Keratinocyte (primary cell): ENCODE data around the gene NAP1L1. TPM values are rescaled to one million over a fixed set of nuclear protein-coding genes. Genes with fewer than 3 reads are reported as not detected.
A peak's percentile ranks its signal among the peaks of the same experiment; 100 is the strongest.

Experiments used
- DNase-seq: peaks from one replicate; pipeline ENCODE4 v3.0.0-alpha.2; 2011; ENCODE audit warnings: low read depth, missing footprints, low spot score
- FAIRE-seq: peaks from 2 replicates; lab custom pipeline; 2011; peaks lifted over from hg19 to GRCh38; lab: Jason Lieb, UNC
- H2AFZ ChIP-seq: 2 replicates; pipeline ENCODE4 v1.6.0; 2012; ENCODE audit warnings: low read length, control low read depth, inconsistent platforms; ENCODE audit not compliant: control insufficient read depth
- H3K27ac ChIP-seq: 2 replicates; pipeline ENCODE4 v1.5.1; 2011; ENCODE audit warnings: low read length; ENCODE audit not compliant: control insufficient read depth, insufficient read depth
- H3K27me3 ChIP-seq: 3 replicates; pipeline ENCODE4 v1.6.0; 2011; ENCODE audit warnings: low read length; ENCODE audit not compliant: control insufficient read depth, insufficient read depth; ENCODE audit errors: extremely low read depth
- H3K36me3 ChIP-seq, 2 experiments: 2 replicates in 1 of 2; 3 replicates in 1 of 2; pipeline ENCODE4 v1.5.1; 2011; ENCODE audit warnings: low read length in 2 of 2, mild to moderate bottlenecking in 1 of 2; ENCODE audit not compliant: control insufficient read depth in 2 of 2, insufficient read depth in 2 of 2; ENCODE audit errors: extremely low read depth in 1 of 2
- H3K4me1 ChIP-seq: 3 replicates; pipeline ENCODE4 v1.5.1; 2011; ENCODE audit warnings: low read length; ENCODE audit not compliant: control insufficient read depth, insufficient read depth; ENCODE audit errors: extremely low read depth
- H3K4me2 ChIP-seq: 3 replicates; pipeline ENCODE4 v1.6.0; 2011; ENCODE audit warnings: low read depth, low read length; ENCODE audit not compliant: control insufficient read depth, insufficient read depth; ENCODE audit errors: extremely low read depth
- H3K4me3 ChIP-seq, 3 experiments: fragments of 200-600 bp in 1 of 3; sonication (generic) in 1 of 3; 2 replicates in 2 of 3; 3 replicates in 1 of 3; pipeline ENCODE4 v1.5.1; 2011 to 2016; ENCODE audit warnings: low read length in 3 of 3, mild to moderate bottlenecking in 3 of 3, control low read depth in 2 of 3, inconsistent platforms in 1 of 3, low read depth in 1 of 3, mixed read lengths in 1 of 3, mixed run types in 1 of 3, moderate library complexity in 1 of 3; ENCODE audit not compliant: control insufficient read depth in 2 of 3, insufficient read depth in 2 of 3; ENCODE audit errors: extremely low read depth in 1 of 3
- H3K79me2 ChIP-seq: 2 replicates; pipeline ENCODE4 v1.6.0; 2012; ENCODE audit warnings: low read length; ENCODE audit not compliant: control insufficient read depth, insufficient read depth
- H3K9ac ChIP-seq: 3 replicates; pipeline ENCODE4 v1.6.0; 2011; ENCODE audit warnings: low read length; ENCODE audit not compliant: control insufficient read depth, insufficient read depth; ENCODE audit errors: extremely low read depth
- H3K9me1 ChIP-seq: 3 replicates; pipeline ENCODE4 v1.6.0; 2011; ENCODE audit warnings: low read length; ENCODE audit not compliant: control insufficient read depth, insufficient read depth; ENCODE audit errors: extremely low read depth
- H3K9me3 ChIP-seq: 2 replicates; pipeline ENCODE4 v1.5.1; 2012; ENCODE audit warnings: low read depth, low read length; ENCODE audit not compliant: control insufficient read depth
- H4K20me1 ChIP-seq: 3 replicates; pipeline ENCODE4 v1.6.0; 2011; ENCODE audit warnings: low read length; ENCODE audit not compliant: control insufficient read depth, insufficient read depth; ENCODE audit errors: extremely low read depth
- EZH2 ChIP-seq: IDR thresholded peaks from one replicate; pipeline ENCODE4 v1.6.1; 2012; ENCODE audit warnings: inconsistent platforms, mild to moderate bottlenecking, low read length, moderate library complexity
- dilution Hi-C: fragments of 300-500 bp; cut with MboI; formaldehyde crosslinking; loops from one replicate; pipeline ENCODE4 v1.7.0; 2020; ENCODE audit warnings: low sequenced_read_pairs; ENCODE audit not compliant: extremely low pct_ligation_motif_present
- polyA plus RNA-seq, 5 experiments: library from polyadenylated mRNA; depleted of rRNA in 3 of 5; stranded (reverse) in 3 of 5; stranded (forward) in 1 of 5; unstranded in 1 of 5; fragments of >200 nt; gene quantifications; 1 replicate in 1 of 5; 2 replicates in 3 of 5; 3 replicates in 1 of 5; pipeline versions ENCODE4 v1.2.1 to v1.2.3, GENCODE V29; 2011 to 2012; ENCODE audit warnings: missing spikeins in 2 of 5, low read depth in 1 of 5, low replicate concordance in 1 of 5
- TF ChIP-seq, protein P1 (sequence below), 3 experiments: IDR thresholded peaks in 1 of 3; conservative IDR thresholded peaks in 1 of 3; optimal IDR thresholded peaks in 1 of 3; 2 replicates in 2 of 3; 3 replicates in 1 of 3; pipeline versions ENCODE3 to v1.5.1; 2011; ENCODE audit warnings: low read length in 3 of 3, mild to moderate bottlenecking in 3 of 3, moderate library complexity in 2 of 3, control low read depth in 1 of 3, inconsistent platforms in 1 of 3; ENCODE audit not compliant: insufficient read depth in 2 of 3; ENCODE audit errors: extremely low read depth in 1 of 3

NAP1L1 gene
- polyA plus RNA-seq, 1 donor (not counting 4 experiments of a cell fraction or from before 2014, with no cell fraction given) = 384 TPM

GRCh38 chr12:76083246-76083903, 1.1 kb downstream of the NAP1L1 start:
- H3K4me1 ChIP-seq = peaks cover 29% of the 10 kb centered on the region
- TF ChIP-seq, protein P1, sequence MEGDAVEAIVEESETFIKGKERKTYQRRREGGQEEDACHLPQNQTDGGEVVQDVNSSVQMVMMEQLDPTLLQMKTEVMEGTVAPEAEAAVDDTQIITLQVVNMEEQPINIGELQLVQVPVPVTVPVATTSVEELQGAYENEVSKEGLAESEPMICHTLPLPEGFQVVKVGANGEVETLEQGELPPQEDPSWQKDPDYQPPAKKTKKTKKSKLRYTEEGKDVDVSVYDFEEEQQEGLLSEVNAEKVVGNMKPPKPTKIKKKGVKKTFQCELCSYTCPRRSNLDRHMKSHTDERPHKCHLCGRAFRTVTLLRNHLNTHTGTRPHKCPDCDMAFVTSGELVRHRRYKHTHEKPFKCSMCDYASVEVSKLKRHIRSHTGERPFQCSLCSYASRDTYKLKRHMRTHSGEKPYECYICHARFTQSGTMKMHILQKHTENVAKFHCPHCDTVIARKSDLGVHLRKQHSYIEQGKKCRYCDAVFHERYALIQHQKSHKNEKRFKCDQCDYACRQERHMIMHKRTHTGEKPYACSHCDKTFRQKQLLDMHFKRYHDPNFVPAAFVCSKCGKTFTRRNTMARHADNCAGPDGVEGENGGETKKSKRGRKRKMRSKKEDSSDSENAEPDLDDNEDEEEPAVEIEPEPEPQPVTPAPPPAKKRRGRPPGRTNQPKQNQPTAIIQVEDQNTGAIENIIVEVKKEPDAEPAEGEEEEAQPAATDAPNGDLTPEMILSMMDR (optimal IDR thresholded peaks at IDR 0.05 in 1 of 3, IDR thresholded peaks at IDR 0.05 in 1 of 3, conservative IDR thresholded peaks at IDR 0.05 in 1 of 3; ENCODE audit: extremely low read depth in 1 of 3, insufficient read depth in 2 of 3, low read length in 3 of 3) = no peak
- TF ChIP-seq EZH2 = no peak
- H3K27ac ChIP-seq = peak overlapping the region; percentile 87
- dilution Hi-C loops = no loop called here
- H3K79me2 ChIP-seq = peaks cover 60% of the 10 kb centered on the region
- no peaks in the 10 kb centered on the region for H3K9me1 ChIP-seq
- peak overlapping the region; percentile 92 for H3K4me2 ChIP-seq
- DNase-seq (no peak), FAIRE-seq (no peak)
- H3K27me3 ChIP-seq = no peaks in the 10 kb centered on the region
- peak overlapping the region; percentile 66 for H2AFZ ChIP-seq
- peak overlapping the region; percentile 81 to 86 (median 83) for H3K4me3 ChIP-seq
- peak overlapping the region; percentile 96 for H3K9ac ChIP-seq
- H4K20me1 ChIP-seq = peaks cover 4% of the 10 kb centered on the region
- H3K9me3 ChIP-seq = no peaks in the 10 kb centered on the region
- peaks cover 2 to 8% of the 10 kb centered on the region in 2 experiments for H3K36me3 ChIP-seq

- Histone ChIP-seq H3K9me3 (no peaks in the 10 kb centered on the region), H2AFZ (no peak overlapping the region), H3K4me1 (peaks cover 34% of the 10 kb centered on the region), H3K27me3 (no peaks in the 10 kb centered on the region), H3K4me3 (peak overlapping the region in 2 of 3 experiments; percentile 11 to 83), H3K9me1 (no peaks in the 10 kb centered on the region), H3K79me2 (peaks cover 75% of the 10 kb centered on the region), H4K20me1 (peaks cover 4% of the 10 kb centered on the region), H3K4me2 (peak overlapping the region; percentile 92), H3K9ac (no peak overlapping the region), H3K36me3 (peaks cover 2 to 8% of the 10 kb centered on the region in 2 experiments), H3K27ac (no peak overlapping the region)
- DNase-seq = no peak
- TF ChIP-seq, protein P1 (optimal IDR thresholded peaks at IDR 0.05 in 1 of 3, IDR thresholded peaks at IDR 0.05 in 1 of 3, conservative IDR thresholded peaks at IDR 0.05 in 1 of 3; ENCODE audit: extremely low read depth in 1 of 3, insufficient read depth in 2 of 3, low read length in 3 of 3) = no peak
- no peak for TF ChIP-seq EZH2
- FAIRE-seq = no peak
- dilution Hi-C loops = no loop called here
Measured at GRCh38 chr12:76081909-76082308, 2.6 kb downstream of the NAP1L1 start.
